Osteocyte (in vitro differentiated cells): ENCODE results near the gene DHX30. TPM values are rescaled to one million over a fixed set of nuclear protein-coding genes. Genes with fewer than 3 reads are reported as not detected.
"Not testable (repeated sequence)": the region's sequence is repeated elsewhere in the genome, so short reads cannot be mapped to it uniquely, and the experiment has no call there.

Experiments
- DNase-seq: peaks from one replicate; pipeline ENCODE4 v3.0.0; 2021; ENCODE audit warnings: mixed read lengths; ENCODE audit not compliant: unreplicated experiment; ENCODE audit errors: extremely low spot score
- H3K27ac Mint-ChIP-seq: one replicate; pipeline ENCODE4 v1.8.0; 2021; ENCODE audit warnings: mild to moderate bottlenecking, mixed read lengths; ENCODE audit not compliant: unreplicated experiment
- H3K27me3 Mint-ChIP-seq: one replicate; pipeline ENCODE4 v1.8.0; 2021; ENCODE audit warnings: mixed read lengths; ENCODE audit not compliant: unreplicated experiment
- H3K36me3 Mint-ChIP-seq: one replicate; pipeline ENCODE4 v1.8.0; 2021; ENCODE audit warnings: mixed read lengths; ENCODE audit not compliant: unreplicated experiment
- H3K4me1 Mint-ChIP-seq: one replicate; pipeline ENCODE4 v1.8.0; 2021; ENCODE audit warnings: mixed read lengths; ENCODE audit not compliant: unreplicated experiment
- H3K4me3 Mint-ChIP-seq: one replicate; pipeline ENCODE4 v1.8.0; 2021; ENCODE audit warnings: mild to moderate bottlenecking, moderate library complexity, mixed read lengths; ENCODE audit not compliant: unreplicated experiment
- H3K9me3 Mint-ChIP-seq: one replicate; pipeline ENCODE4 v1.8.0; 2021; ENCODE audit warnings: mixed read lengths; ENCODE audit not compliant: unreplicated experiment
- CTCF ChIP-seq: fragments of 200-600 bp; sonication (generic); IDR thresholded peaks from 2 replicates; pipeline ENCODE4 v1.5.0; 2021; ENCODE audit warnings: antibody characterized with exemption, mild to moderate bottlenecking, moderate library complexity
- long read RNA-seq: library from polyadenylated mRNA; unstranded; transcript quantifications from one replicate; pipeline ENCODE4 v2.0.0, GENCODE V29; 2021
- total RNA-seq: library from RNA; stranded (reverse); gene quantifications from 2 replicates; pipeline ENCODE4 v1.2.1, GENCODE V29; 2021

DHX30 gene, protein sequence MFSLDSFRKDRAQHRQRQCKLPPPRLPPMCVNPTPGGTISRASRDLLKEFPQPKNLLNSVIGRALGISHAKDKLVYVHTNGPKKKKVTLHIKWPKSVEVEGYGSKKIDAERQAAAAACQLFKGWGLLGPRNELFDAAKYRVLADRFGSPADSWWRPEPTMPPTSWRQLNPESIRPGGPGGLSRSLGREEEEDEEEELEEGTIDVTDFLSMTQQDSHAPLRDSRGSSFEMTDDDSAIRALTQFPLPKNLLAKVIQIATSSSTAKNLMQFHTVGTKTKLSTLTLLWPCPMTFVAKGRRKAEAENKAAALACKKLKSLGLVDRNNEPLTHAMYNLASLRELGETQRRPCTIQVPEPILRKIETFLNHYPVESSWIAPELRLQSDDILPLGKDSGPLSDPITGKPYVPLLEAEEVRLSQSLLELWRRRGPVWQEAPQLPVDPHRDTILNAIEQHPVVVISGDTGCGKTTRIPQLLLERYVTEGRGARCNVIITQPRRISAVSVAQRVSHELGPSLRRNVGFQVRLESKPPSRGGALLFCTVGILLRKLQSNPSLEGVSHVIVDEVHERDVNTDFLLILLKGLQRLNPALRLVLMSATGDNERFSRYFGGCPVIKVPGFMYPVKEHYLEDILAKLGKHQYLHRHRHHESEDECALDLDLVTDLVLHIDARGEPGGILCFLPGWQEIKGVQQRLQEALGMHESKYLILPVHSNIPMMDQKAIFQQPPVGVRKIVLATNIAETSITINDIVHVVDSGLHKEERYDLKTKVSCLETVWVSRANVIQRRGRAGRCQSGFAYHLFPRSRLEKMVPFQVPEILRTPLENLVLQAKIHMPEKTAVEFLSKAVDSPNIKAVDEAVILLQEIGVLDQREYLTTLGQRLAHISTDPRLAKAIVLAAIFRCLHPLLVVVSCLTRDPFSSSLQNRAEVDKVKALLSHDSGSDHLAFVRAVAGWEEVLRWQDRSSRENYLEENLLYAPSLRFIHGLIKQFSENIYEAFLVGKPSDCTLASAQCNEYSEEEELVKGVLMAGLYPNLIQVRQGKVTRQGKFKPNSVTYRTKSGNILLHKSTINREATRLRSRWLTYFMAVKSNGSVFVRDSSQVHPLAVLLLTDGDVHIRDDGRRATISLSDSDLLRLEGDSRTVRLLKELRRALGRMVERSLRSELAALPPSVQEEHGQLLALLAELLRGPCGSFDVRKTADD
- 78.9 and 83.5 TPM in 2 replicates for total RNA-seq
- long read RNA-seq, full-length matches to known transcripts = 65 of 115 reads
- long read RNA-seq, partial matches to known transcripts = 44 of 115 reads
- long read RNA-seq, other reads (novel, unspliced or antisense) = 6 of 115 reads

GRCh38 chr3:47802734-47803479 lies at the start of gene DHX30:
Gene DHX30, plus strand, starts transcription at chr3:47803138. Its CDS starts 7,546 bp downstream, at chr3:47810684.
- peaks cover 2% of the 10 kb centered on the region for H3K36me3 Mint-ChIP-seq
- H3K9me3 Mint-ChIP-seq = no peaks in the 10 kb centered on the region
- peak; percentile 93 for DNase-seq
- H3K27ac Mint-ChIP-seq = peak within 1 kb of the TSS; percentile 96
- H3K27me3 Mint-ChIP-seq = no peaks in the 10 kb centered on the region
- H3K4me3 Mint-ChIP-seq = peak within 1 kb of the TSS; percentile 94
- no peak for TF ChIP-seq CTCF
- peaks cover 22% of the 10 kb centered on the region for H3K4me1 Mint-ChIP-seq

- peaks cover 16% of the 10 kb centered on the region for H3K36me3 Mint-ChIP-seq
- no peaks in the 10 kb centered on the region for H3K27me3 Mint-ChIP-seq
- no peak for TF ChIP-seq CTCF
These were observed 44.5 kb upstream of the DHX30 start for GRCh38 chr3:47758261-47759025.

DNA sequence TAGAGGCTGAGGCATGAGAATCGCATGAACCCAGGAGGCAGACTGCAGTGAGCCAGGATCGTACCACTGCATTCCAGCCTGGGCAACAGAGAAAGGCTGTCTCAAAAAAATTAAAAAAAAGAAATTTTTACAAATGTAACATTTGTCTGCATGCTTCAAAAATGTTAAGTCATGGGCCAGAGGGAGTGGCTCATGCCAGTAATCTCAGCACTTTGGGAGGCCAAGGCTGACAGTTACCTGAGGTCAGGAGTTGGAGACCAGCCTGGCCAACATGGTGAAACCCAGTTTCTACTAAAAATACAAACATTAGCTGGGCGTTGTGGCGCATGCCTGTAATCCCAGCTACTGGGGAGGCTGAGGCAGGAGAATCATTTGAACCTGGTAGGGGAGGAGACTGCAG lies 42.7 kb upstream of the DHX30 start:
- H3K4me3 Mint-ChIP-seq, H3K4me1 Mint-ChIP-seq, H3K27ac Mint-ChIP-seq, DNase-seq, H3K27me3 Mint-ChIP-seq, H3K9me3 Mint-ChIP-seq: not testable (repeated sequence)
- H3K36me3 Mint-ChIP-seq = peaks cover 14% of the 10 kb centered on the region

More at GRCh38 chr3:47758261-47759025, 44.5 kb upstream of the DHX30 start:
- Mint-ChIP-seq H3K4me3 (no peak overlapping the region), H3K27ac (no peak overlapping the region), H3K4me1 (peaks cover 5% of the 10 kb centered on the region), H3K9me3 (no peaks in the 10 kb centered on the region)
- no peak for DNase-seq

DNA sequence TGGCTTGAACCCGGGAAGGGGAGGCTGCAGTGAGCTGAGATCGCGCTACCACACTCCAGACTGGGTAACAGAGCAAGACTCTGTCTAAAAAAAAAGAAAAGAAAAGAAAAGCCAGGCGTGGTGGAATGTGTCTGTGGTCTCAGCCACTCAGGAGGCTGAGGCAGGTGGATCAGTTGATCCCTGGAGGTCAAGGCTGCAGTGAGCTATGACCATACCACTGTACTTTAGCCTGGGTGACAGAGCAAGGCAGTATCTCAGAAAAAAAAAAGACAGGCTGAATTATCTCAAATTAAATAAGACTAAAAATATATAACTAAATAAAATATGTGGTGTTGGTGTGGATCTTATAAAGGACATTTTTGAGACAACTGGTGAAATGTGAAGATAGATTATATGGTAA lies 41.9 kb upstream of the DHX30 start:
- no peaks in the 10 kb centered on the region for H3K27me3 Mint-ChIP-seq
- H3K36me3 Mint-ChIP-seq = peaks cover 18% of the 10 kb centered on the region
- DNase-seq = no peak
- H3K27ac Mint-ChIP-seq = no peak overlapping the region
- no peaks in the 10 kb centered on the region for H3K9me3 Mint-ChIP-seq
- no peak for TF ChIP-seq CTCF
- H3K4me3 Mint-ChIP-seq = no peak overlapping the region
- peaks cover 11% of the 10 kb centered on the region for H3K4me1 Mint-ChIP-seq
